KBM-7 (cell line): ENCODE data around the gene RBM28.

ENCODE experiments used
- DNase-seq: peaks from one replicate; pipeline ENCODE4 v3.0.0-alpha.2; 2015
- in situ Hi-C: fragments of 300-500 bp; cut with MboI; formaldehyde crosslinking; loops from 2 replicates; pipeline ENCODE4 v1.14.3; 2020; ENCODE audit warnings: low sequenced_read_pairs, low pct_unique_long_range_greater_than_20kb, mixed read lengths

Gene RBM28

DNA sequence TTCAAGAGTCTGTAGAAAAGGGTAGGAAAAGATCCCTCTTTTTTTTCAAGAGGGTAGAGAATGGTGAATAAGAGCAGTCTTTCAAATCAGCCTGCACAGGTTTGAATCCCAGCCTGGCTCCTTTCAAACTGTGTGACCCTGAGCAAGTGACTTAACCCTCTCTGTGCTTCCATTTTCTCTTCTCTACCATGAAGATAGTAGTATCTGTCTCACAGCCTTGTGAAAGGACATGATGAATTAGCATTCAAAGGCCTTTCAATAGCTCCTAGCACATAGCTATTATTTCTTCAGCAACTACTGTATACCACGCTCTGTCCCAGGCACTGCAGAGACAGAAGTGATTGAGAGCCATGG lies 77.2 kb downstream of the RBM28 start:
- DNase-seq, result no peak
- in situ Hi-C loops, result no loop called here

DNA sequence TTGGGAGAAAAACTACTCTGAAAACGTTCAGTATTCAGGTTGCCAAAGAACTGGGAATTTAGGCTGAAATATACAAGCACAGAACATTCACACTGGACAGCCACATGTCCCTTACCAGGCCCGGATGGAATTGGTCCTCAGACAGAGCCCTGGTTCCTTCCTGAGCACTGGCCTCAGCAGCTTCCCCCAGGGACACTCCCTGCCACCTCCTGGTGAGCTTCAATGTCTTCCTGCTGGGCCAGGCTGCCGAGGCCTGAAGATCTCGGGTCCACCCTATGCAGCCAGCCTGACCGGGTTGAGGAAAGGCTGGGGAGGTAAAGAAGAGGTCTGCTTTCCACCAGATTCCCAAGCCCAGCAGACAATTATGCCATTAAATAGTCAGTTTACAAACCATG lies 77.8 kb downstream of the RBM28 start:
- in situ Hi-C loops, result no loop called here
- no peak for DNase-seq

DNA sequence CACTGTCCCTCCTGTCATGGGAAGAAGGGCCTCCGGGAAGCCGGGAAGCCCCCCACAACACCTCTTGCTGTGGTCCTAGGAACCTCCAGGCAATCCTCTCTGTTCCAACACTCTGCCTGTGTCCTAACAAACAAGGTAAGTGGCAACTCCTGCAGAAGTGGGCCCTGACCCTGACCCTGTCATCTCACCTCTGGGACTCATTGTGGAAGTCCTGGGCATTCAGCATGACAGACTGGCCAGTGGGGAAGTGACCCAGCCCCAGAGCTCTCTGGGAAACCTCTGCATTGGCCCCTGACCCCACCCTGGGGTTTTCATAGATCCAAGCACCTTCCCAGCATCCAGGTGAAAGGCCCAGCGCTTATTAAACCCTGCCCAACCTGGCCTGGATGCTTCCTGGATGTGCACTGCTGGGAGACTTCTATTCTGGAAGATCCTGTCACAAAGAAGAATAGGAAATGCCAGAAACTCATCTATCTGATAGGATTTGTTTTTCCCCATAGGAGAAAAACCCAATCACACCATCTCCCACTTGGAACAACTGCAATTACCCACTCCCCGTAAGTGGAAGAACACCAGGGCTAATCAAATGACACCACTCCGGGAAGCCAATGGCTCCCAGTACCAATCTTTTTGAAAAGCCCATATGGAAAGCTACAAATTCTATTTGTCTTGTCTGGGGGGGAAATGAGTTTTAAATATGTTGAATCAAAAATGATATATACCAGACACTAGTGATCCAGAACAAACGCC lies 78.4 kb downstream of the RBM28 start:
- DNase-seq, result no peak
- in situ Hi-C loops, result no loop called here

DNA sequence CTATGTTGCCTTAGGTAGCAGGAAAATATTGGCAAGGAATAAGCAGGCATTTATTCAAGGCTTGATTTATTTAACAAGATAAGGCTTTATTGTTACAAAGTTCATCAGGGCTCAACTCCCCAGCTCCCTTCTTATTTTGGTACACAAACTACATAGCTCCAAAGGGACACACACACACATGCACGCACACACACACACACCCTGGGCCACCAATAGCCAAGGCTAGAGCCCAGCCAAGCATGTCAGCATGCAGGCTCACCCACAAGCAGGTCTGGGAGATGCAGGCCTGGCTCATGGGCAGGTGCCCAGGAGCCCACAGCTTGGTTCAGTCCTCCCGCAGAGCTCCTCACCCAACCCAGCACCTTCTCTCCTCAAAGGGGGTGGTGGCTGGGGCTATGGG lies 79.2 kb downstream of the RBM28 start:
- DNase-seq, result no peak
- in situ Hi-C loops, result no loop called here

DNA sequence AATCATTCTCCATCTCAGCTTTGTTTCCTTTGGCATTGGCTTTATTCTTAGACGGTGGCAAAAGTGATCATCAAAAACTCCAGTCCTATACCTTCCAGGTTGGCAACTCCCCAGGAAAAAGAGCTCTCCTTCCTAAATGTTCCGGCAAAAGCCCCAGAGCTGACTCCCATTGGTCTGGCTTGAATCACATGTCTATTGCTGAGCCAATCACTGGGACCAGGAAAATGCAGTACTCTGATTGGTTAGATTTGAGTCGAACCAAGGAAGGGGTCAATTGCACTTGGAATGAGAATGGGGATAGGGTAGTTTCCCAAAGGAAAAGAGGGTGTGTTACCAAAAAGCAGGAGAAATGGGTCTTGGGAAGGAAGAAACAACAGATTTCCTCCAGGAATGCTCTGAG lies 80.3 kb downstream of the RBM28 start:
- in situ Hi-C loops, result no loop called here
- DNase-seq, result no peak

DNA sequence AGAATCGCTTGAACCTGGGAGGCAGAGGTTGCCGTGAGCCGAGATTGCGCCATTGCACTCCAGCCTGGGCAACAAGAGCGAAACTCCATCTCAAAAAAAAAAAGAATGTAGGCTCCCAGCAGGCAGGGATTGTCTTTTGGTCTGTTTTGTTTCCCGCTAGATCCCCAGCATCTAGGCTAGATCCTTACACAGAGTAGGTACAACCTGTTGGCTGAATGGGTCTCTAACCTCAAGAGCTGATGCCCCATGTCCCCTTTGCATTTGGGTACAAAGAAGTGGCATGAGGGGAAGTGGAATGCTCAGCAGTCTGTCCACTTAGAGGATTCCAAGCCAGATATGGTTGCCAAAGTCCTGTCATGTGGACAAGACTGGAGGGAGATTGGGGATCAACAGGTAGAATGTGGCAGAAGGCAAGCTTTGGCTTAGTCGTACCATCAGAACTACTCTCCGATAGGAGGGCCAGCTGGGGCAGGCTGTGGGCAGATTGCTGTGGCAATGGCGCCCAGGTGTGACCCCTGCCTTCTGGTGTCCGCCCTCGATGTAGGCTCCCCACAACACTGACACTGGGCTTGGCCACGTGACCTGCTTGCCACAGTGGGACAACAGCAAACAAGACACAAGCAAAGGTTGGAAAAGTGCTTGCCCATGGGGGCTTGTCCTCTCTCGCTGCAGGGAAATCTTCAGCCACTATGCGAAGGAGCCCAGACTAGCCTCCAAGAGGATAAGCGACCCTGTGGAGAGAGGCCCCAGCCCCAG lies 81.3 kb downstream of the RBM28 start:
- in situ Hi-C loops, result no loop called here
- no peak for DNase-seq

DNA sequence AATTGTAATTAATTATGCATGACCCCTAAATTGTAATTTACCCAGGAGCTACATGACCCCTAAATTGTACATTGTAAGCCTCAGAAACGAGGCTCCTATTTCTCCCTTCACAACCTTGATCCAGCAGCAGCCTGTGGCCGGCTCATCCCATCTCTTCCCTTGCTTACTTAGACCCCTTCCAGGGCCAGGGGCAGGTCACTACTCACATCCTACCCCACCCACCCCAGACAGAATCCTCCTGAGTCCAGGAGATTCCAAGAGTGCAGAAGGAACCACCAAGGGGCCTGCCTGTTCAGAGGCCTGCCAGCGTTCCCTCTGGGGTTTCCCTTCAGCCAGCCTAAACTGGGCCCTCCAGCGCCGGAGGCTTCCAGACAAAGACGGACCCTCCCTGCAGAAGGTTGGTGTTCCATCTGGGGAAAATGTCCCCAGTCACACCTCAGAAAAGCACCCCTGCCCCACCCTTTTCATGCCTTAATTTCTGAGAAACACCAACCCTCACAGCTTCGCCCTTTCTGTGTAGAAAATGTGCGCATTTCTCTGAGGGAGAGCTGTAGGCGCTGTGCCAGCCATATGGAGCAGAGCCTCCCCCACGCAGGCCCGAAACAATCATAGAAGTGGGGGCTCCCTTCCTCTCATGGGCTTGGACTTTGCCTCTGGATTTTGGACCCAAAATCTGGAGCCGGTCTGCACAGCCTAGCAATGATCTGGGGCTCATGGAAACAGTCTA lies 83.5 kb downstream of the RBM28 start:
- DNase-seq, result no peak
- in situ Hi-C loops, result no loop called here

DNA sequence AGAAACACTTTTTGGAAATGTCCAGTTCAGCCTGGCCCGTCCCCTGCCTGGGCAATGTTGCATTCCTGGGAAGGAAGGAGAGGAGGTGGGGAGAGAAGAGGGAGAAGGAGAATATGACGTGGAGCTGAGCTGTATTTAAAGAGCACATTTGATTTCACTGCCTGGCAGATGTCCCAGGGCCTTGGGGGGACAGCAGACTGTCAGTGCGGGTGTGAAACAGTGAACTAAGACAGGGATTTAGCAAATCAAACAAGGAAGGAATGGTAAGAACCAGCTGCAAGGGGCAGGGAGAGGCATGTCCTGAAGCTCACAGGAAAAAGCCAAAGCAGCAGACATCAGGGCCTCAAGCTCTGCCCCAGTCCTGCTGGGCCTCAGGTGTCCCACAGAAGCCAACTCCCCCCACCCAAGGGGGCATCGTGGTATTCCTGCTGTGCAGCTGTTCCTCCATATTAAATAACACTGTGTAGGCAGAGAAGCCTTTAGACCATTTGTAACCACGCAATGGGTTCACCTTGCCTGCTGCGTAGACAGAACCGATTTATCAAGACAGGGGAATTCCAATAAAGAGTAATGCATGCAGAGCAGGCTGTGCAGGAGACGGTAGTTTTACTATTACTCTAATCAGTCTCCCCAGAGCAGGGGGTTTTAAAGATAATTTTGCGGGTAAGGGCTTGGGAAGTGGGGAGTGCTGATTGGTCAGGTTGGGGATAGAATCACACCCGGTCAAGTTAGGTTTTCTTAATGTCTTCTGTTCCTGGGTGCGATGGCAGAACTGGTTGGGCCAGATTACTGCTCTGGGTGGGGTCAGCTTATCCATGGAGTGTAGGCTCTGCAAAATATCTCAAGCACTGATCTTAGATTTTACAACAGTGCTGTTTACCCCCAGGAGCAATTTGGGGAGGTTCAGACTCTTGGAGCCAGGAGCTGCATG lies 84.3 kb downstream of the RBM28 start:
- DNase-seq, result no peak
- in situ Hi-C loops, result no loop called here

DNA sequence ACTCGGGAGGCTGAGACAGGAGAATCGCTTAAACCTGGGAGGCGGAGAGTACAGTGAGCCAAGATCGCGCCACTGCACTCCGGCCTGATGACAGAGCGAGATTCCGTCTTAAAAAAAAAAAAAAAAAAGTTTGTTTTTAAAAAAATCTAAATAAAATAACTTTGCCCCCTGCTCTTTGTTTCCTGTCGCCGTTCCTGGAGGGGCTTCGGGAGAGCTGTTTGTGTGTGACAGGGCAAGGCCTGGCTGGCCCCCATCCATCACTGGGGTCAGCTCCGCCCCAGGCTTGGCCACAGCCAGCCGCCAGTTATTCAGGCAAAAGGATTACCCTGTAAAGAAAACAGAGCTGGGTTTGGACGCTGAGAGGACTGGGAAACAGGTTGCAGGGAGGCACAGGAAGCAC lies 86.2 kb downstream of the RBM28 start:
- DNase-seq, result no peak
- in situ Hi-C loops, result no loop called here

DNA sequence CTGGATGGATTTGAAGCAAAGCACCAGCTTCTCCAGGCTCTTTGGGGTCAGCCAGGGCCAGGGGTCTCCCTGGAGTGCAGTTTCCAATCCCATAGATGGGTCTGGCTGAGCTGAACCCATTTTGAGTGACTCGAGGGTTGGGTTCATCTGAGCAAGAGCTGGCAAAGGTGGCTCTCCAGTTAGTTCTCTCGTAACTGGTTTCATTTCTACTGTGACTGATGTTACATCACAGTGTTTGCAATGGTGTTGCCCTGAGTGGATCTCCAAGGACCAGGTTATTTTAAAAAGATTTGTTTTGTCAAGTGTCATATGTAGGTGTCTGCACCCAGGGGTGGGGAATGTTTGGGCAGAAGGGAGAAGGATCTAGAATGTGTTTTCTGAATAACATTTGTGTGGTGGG lies 88.4 kb downstream of the RBM28 start:
- in situ Hi-C loops, result no loop called here
- no peak for DNase-seq

DNA sequence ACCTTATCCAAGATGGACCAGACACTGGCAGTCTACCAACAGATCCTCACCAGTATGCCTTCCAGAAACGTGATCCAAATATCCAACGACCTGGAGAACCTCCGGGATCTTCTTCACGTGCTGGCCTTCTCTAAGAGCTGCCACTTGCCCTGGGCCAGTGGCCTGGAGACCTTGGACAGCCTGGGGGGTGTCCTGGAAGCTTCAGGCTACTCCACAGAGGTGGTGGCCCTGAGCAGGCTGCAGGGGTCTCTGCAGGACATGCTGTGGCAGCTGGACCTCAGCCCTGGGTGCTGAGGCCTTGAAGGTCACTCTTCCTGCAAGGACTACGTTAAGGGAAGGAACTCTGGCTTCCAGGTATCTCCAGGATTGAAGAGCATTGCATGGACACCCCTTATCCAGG lies 89.2 kb downstream of the RBM28 start:
- no peak for DNase-seq
- in situ Hi-C loops, result no loop called here

DNA sequence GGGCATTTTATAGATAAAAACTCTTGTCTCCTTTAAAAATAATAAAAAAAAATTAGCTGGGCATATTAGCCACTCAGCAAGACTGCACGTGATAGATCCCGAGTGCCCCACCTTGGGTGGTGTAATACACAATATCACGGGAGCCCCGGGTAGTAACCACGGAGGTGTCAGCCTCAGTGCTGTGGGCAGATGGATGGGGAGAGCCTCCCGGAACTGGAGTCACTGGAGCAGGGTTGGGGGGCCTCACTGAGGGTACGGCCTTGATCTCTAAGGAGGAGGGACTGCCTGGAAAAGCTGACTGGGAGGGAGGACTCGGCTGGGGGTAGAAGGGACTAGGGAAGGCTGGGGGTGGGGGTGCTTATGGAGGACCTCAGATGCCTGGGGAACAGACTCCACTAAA lies 90.0 kb downstream of the RBM28 start:
- no peak for DNase-seq

DNA sequence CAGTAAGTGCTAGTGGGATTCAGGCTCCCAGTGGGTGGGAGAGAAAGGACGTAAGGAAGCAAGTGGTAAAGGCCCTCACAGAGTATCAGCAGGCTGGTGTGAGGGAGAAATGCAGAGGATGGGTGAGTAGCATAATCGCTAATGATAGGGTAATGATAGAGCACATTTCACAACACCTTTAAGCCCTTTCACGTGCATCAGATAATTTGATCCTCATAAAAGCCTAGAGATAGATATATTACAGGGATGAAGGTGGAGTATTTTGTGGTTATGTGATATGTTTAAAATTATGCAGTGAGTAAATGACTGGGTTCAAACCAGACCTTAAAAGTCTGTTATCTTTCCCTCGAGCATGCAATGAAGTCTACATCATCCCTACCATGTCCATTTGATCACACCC lies 92.4 kb downstream of the RBM28 start:
- DNase-seq, result no peak
- in situ Hi-C loops, result no loop called here

More for the DNA sequence above, 90.0 kb downstream of the RBM28 start:
- in situ Hi-C loops, result no loop called here
